Endodermal cell (in vitro differentiated cells): ENCODE data around the gene CCNA2. TPM values are rescaled to one million over a fixed set of nuclear protein-coding genes. Genes with fewer than 3 reads are reported as not detected.

Experiments used
- DNase-seq: peaks from one replicate; pipeline ENCODE4 v3.0.0-alpha.2; 2017
- H3K27ac ChIP-seq: 2 replicates; pipeline ENCODE4 v1.5.1; 2013; ENCODE audit warnings: mild to moderate bottlenecking, low read depth, low read length, moderate library complexity
- H3K27me3 ChIP-seq: 2 replicates; pipeline ENCODE4 v1.6.1; 2013; ENCODE audit warnings: mild to moderate bottlenecking, low read length, moderate library complexity; ENCODE audit not compliant: insufficient read depth, control insufficient read depth, poor library complexity, severe bottlenecking
- H3K36me3 ChIP-seq: 2 replicates; pipeline ENCODE4 v1.7.0; 2013; ENCODE audit warnings: mild to moderate bottlenecking, low read length, moderate library complexity; ENCODE audit not compliant: control insufficient read depth, insufficient read depth
- H3K4me1 ChIP-seq: one replicate; pipeline ENCODE4 v1.7.0; 2013; ENCODE audit warnings: low read length; ENCODE audit not compliant: control insufficient read depth, insufficient read depth
- H3K4me3 ChIP-seq: 2 replicates; pipeline ENCODE4 v1.5.1; 2013; ENCODE audit warnings: mild to moderate bottlenecking, low read length, moderate library complexity
- H3K9ac ChIP-seq: 2 replicates; pipeline ENCODE4 v1.6.1; 2013; ENCODE audit warnings: mild to moderate bottlenecking, low read length, moderate library complexity; ENCODE audit not compliant: poor library complexity, severe bottlenecking; ENCODE audit errors: extremely low read depth
- H3K9me3 ChIP-seq: 2 replicates; pipeline ENCODE4 v1.6.1; 2013; ENCODE audit warnings: mild to moderate bottlenecking, low read length, moderate library complexity; ENCODE audit not compliant: control insufficient read depth
- H3K27ac Mint-ChIP-seq: 2 replicates; pipeline ENCODE4 v1.8.0; 2020; ENCODE audit warnings: mixed read lengths
- H3K27me3 Mint-ChIP-seq: 2 replicates; pipeline ENCODE4 v1.8.0; 2021; ENCODE audit warnings: mild to moderate bottlenecking, mixed read lengths; ENCODE audit not compliant: insufficient read depth
- H3K36me3 Mint-ChIP-seq: 2 replicates; pipeline ENCODE4 v1.8.0; 2020; ENCODE audit warnings: low read depth, mixed read lengths
- H3K4me1 Mint-ChIP-seq: 2 replicates; pipeline ENCODE4 v1.8.0; 2020; ENCODE audit warnings: mixed read lengths
- H3K4me3 Mint-ChIP-seq: 2 replicates; pipeline ENCODE4 v1.8.0; 2020; ENCODE audit warnings: mild to moderate bottlenecking, moderate library complexity, mixed read lengths
- H3K9me3 Mint-ChIP-seq: 2 replicates; pipeline ENCODE4 v1.8.0; 2020; ENCODE audit warnings: mild to moderate bottlenecking, mixed read lengths
- CTCF ChIP-seq: fragments of 200-600 bp; sonication (generic); conservative IDR thresholded peaks from 2 replicates; pipeline ENCODE4 v1.5.0; 2021; ENCODE audit warnings: antibody characterized with exemption, mild to moderate bottlenecking
- WGBS, 2 experiments: methylation state at CpG; one replicate each; pipeline versions ENCODE4 v1.1.5 to v1.1.7; 2013; ENCODE audit warnings: missing lambda C conversion rate in 2 of 2, mixed read lengths in 1 of 2; ENCODE audit not compliant: insufficient coverage in 1 of 2, insufficient read length in 1 of 2; 5-methylcytosine and 5-hydroxymethylcytosine counted together
- total RNA-seq, 2 donors: library from RNA; stranded (reverse); fragmentation: NEBNext Ultra II Directional in 1 of 2; extraction: Animal tissue kit (Norgen Biotek cat#: 25700) in 1 of 2; gene quantifications; 2 replicates in 1 of 2; 3 replicates in 1 of 2; pipeline ENCODE4 v1.2.1, GENCODE V29; 2021

CCNA2 gene
- total RNA-seq, 2 donors from 2014 or later, result 62.8 to 82.2 TPM

- Mint-ChIP-seq H3K27me3 (no peaks in the 10 kb centered on the region), H3K27ac (no peak overlapping the region), H3K36me3 (peaks cover 49% of the 10 kb centered on the region), H3K4me1 (peaks cover 9% of the 10 kb centered on the region), H3K9me3 (no peaks in the 10 kb centered on the region), H3K4me3 (no peak overlapping the region)
- H3K36me3 ChIP-seq, result peaks cover 92% of the 10 kb centered on the region
- no peaks in the 10 kb centered on the region for H3K4me1 ChIP-seq
- no peak overlapping the region for H3K27ac ChIP-seq
- H3K9ac ChIP-seq, result no peak overlapping the region
- 96% methylated on average over 1 of the region's 1 CpG; no CpG with 5 or more reads in 1 of the 2 experiments for WGBS, 2 experiments
- no peak for DNase-seq
- no peak overlapping the region for H3K4me3 ChIP-seq
- H3K27me3 ChIP-seq, result no peaks in the 10 kb centered on the region
- no peaks in the 10 kb centered on the region for H3K9me3 ChIP-seq
- no peak for TF ChIP-seq CTCF
Measured at GRCh38 chr4:121817701-121818100, 6.0 kb downstream of the CCNA2 start.

DNA sequence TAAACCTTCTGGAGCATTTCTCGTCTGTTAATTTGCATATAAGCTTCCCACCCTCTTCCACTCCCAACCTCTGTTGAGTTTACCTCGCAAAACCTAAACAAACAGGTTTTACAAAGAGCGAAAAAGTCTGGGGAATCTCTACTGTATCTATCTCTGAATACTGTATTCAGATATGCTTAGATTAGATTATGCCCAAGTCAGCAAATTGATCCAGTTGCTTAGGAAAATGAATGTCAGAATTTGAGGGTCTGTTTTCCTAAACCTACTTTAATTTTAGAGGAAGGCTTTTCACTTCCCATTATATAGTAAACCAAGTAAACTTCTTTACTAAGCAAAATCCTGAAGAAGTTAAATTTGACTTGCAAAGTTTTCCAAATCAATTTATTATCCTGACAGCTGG, 6.7 kb downstream of the CCNA2 start:
- Mint-ChIP-seq H3K36me3 (peaks cover 50% of the 10 kb centered on the region), H3K27ac (no peak overlapping the region)
- WGBS, 2 experiments, result 95 to 100% methylated on average over 1 to 3 of the region's 3 CpGs

GRCh38 chr4:121814756-121815155, 8.9 kb downstream of the CCNA2 start:
- Mint-ChIP-seq H3K4me3 (no peak overlapping the region), H3K27me3 (no peaks in the 10 kb centered on the region), H3K4me1 (no peaks in the 10 kb centered on the region), H3K27ac (no peak overlapping the region), H3K9me3 (no peaks in the 10 kb centered on the region), H3K36me3 (peaks cover 52% of the 10 kb centered on the region)
- no peak for TF ChIP-seq CTCF
- WGBS, 2 experiments, result 92 to 100% methylated on average over 1 to 2 of the region's 2 CpGs
- Histone ChIP-seq H3K27ac (no peak overlapping the region), H3K27me3 (no peaks in the 10 kb centered on the region), H3K36me3 (peaks cover 92% of the 10 kb centered on the region), H3K9me3 (no peaks in the 10 kb centered on the region), H3K9ac (no peak overlapping the region), H3K4me1 (no peaks in the 10 kb centered on the region), H3K4me3 (no peak overlapping the region)
- DNase-seq, result no peak

More for the DNA sequence above, 6.7 kb downstream of the CCNA2 start:
- Mint-ChIP-seq H3K9me3 (no peaks in the 10 kb centered on the region), H3K4me3 (no peak overlapping the region), H3K4me1 (peaks cover 3% of the 10 kb centered on the region), H3K27me3 (no peaks in the 10 kb centered on the region)
- H3K27ac ChIP-seq, result no peak overlapping the region
- DNase-seq, result no peak
- H3K36me3 ChIP-seq, result peaks cover 94% of the 10 kb centered on the region
- TF ChIP-seq CTCF, result no peak
- no peak overlapping the region for H3K9ac ChIP-seq
- no peaks in the 10 kb centered on the region for H3K27me3 ChIP-seq
- no peak overlapping the region for H3K4me3 ChIP-seq
- H3K4me1 ChIP-seq, result no peaks in the 10 kb centered on the region
- H3K9me3 ChIP-seq, result no peaks in the 10 kb centered on the region
